GM19372 (cell line): ENCODE results near the gene UBE2U.

Source experiments
- ATAC-seq: cut with Tn5 transposase; IDR thresholded peaks from one replicate; pipeline ENCODE4 v1.9.1; 2021; ENCODE audit warnings: mild to moderate bottlenecking, low read depth, moderate library complexity; ENCODE audit not compliant: unreplicated experiment

UBE2U gene

GRCh38 chr1:64287071-64287470 lies 83.6 kb downstream of the UBE2U start:
- no peak for ATAC-seq

GRCh38 chr1:64290420-64290819 lies 87.0 kb downstream of the UBE2U start:
- ATAC-seq = no peak

DNA sequence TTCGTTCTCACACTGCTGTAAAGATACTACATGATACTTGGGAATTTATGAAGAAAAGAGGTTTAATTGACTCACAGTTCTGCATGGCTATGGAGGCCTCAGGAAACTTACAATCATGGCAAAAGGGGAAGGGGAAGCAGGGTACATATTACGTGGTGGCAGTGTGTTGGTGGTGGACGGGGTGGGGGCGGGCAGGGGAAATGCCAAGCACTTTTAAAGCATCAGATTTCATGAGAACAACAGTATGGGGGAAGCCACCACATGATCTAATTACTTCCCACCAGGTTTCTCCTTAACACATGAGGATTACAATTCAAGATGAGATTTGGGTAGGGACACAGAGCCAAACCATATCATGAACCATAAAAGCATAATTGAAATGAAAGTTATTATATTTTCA lies 88.5 kb downstream of the UBE2U start:
- ATAC-seq = no peak

DNA sequence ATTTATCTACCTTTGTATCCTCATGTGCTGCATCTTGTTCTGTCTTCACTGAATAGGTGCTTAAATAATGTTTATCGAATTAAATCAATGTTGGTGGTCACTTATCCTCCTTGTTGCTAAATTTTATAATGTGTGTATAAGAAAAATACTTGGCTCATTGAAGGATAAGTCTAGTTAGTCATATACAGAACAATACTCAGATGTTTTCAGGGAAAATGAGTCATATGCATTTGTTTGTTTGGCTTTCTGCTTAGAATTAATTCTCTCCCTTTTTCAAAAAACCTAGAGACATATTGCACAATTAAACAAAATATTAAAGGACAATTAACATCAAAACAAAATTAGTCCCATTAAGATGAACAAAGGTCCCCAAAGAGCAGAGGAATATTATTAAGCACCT lies 89.0 kb downstream of the UBE2U start:
- ATAC-seq = no peak

DNA sequence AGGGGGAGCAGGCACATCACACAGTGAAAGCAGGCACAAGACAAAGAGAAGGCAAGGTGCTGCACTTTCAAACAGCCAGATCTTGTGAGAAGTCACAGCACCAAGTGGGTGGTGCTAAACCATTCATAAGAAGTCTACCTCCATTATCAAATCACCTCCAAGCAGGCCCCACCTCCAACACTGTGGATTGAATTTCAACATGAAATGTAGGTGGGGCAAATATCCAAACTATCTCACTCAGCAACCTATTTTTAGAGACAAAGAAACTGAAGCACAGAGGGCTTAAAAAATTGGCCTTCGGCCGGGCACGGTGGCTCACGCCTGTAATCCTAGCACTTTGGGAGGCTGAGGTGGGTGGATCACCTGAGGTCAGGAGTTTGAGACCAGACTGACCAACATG lies 90.4 kb downstream of the UBE2U start:
- no peak for ATAC-seq

DNA sequence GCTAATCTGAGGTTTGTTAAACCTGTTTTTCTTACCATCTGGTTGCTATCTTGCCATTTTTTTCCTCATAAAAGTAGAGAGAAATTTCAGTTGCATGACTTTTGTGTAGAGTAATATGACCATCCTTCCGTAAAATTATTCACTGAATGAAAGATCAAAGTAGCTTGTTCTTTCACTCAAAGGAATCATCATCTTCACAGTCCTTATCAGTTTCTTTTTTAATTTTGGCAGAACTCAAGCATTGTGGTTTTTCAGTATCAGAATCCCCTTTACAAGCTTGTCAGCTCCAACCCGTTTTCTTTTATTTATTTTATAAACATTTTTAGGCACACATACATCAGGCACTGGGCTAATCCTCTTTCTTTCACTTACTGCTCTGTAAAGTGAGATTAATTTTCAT lies 91.7 kb downstream of the UBE2U start:
- no peak for ATAC-seq

GRCh38 chr1:64295561-64295960 lies 92.1 kb downstream of the UBE2U start:
- no peak for ATAC-seq

- no peak for ATAC-seq
Measured at GRCh38 chr1:64296459-64296858, 93.0 kb downstream of the UBE2U start.

- ATAC-seq = no peak
Measured at GRCh38 chr1:64302194-64302593, 98.8 kb downstream of the UBE2U start.

- no peak for ATAC-seq
Measured at GRCh38 chr1:64302971-64303370, 99.5 kb downstream of the UBE2U start.

GRCh38 chr1:64304823-64305222 lies 101.4 kb downstream of the UBE2U start:
- ATAC-seq = no peak

DNA sequence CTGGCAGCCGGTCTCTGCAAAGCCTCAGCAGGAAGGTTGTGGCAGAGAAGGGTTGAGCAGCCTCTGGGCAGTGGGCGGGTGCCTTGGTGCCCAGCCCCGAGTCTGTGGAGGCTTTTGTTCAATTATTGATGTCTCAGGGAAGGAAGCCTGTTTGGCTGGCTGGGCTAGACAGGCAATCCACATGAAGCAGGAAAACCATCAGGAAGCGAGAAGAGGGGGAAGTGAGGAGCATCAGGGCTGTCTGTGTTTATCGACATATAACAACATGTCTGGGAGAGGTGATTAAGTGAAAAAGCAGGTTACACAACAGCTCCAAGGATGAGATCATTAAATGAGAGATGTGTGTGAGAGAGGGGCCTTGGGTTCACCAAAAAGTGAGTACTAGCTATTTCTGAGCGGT lies 105.4 kb downstream of the UBE2U start:
- ATAC-seq = no peak

DNA sequence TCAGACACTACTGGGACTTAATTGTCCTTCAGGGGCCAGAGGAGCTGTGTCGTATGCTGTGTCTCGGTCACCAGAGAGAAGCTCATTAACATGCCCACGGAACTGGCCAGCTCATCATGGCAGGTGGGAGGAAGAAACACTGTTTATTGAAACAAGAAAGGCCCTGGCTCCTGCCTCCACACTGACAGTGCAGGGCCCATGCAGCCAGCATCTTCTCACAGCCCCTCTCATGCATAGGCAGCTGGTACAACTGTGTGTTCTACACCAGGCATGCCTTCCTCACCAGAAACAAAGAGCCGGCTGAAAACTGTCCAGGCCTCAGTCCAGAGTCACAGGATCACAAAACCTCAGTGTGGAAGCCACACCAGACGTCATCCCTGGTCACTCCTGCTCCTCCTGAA lies 106.0 kb downstream of the UBE2U start:
- ATAC-seq = no peak

- no peak for ATAC-seq
Measured at GRCh38 chr1:64310760-64311159, 107.3 kb downstream of the UBE2U start.

DNA sequence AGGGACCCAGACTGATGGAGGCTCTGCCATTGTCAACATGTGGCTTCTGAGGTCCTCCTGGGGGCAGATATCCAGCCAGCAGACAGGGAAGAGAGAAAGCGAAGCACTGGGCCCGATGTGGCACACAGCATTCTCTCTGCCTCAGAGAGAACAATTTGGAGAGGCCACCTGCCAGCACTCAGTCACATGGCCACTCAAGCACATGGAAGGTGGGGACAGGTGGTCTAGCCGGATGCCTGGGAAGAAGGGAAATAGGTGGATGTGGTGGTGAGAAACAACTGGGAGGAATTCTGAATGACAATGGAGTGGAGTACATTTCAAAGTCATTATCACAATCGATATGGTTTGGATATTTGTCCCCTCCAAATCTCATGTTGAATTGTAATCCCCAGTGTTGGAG lies 109.0 kb downstream of the UBE2U start:
- ATAC-seq = no peak

- ATAC-seq = no peak
Measured at GRCh38 chr1:64315402-64315801, 112.0 kb downstream of the UBE2U start.
